8988T (cell line): ENCODE measurements around the gene APBA2.
"Not testable (repeated sequence)": the region's sequence is repeated elsewhere in the genome, so short reads cannot be mapped to it uniquely, and the experiment has no call there.

ENCODE experiments used
- DNase-seq: peaks from one replicate; pipeline ENCODE4 v3.0.0; 2011

Gene APBA2

DNA sequence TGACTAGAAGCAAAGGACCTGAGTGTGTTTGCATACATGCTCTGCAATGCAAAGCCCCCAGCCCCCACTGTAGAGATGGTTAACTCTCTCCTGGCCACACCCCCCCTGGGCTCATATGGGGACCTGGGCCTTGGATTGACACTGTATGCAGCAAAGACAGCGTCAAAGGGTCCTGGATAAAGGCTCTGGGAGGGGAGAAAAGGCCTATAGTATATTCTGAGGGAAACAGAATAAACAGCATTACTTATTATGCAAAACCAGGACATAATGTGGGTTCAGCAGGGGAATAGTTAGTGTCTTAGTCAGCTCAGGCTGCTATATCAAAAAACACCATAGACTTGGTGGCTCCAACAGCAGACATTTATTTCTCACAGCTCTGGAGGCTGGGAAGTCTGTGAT lies 158.7 kb downstream of the APBA2 start:
- DNase-seq, result no peak

DNA sequence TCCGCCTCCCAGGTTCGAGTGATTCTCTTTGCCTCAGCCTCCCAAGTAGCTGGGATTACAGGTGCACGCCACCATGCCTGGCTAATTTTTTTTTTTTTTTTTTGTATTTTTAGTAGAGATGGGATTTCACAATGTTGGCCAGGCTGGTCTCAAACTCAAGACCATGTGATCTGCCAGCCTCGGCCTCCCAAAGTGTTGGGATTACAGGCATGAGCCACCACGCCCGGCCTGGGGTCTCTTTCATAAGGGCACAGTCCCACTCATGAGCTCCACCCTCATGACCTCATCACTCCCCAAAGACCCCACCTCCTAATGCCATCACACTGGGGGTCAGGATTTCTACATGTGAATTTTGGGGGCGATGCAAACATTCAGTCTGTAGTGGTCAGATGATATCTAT lies 159.4 kb downstream of the APBA2 start:
- DNase-seq, result not testable (repeated sequence)

DNA sequence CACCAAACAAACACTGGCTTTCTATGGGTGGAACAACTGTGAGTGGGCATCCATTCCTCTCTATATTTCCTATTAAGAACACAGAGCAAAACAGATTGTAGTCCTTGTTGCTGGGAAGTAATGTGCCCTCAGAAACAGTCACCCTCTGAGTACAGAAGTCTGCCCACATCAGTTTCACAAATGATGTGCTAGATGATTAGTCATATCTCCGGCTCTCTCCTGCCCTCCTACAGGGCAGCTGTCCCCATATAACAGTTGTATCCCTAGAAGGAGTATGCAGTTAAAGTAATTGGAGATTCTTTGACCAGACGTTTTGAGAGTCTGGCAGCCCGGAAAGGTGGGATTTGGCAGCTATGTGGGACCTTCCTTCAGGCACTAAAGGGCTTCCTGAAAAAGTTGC lies 159.9 kb downstream of the APBA2 start:
- DNase-seq, result no peak

DNA sequence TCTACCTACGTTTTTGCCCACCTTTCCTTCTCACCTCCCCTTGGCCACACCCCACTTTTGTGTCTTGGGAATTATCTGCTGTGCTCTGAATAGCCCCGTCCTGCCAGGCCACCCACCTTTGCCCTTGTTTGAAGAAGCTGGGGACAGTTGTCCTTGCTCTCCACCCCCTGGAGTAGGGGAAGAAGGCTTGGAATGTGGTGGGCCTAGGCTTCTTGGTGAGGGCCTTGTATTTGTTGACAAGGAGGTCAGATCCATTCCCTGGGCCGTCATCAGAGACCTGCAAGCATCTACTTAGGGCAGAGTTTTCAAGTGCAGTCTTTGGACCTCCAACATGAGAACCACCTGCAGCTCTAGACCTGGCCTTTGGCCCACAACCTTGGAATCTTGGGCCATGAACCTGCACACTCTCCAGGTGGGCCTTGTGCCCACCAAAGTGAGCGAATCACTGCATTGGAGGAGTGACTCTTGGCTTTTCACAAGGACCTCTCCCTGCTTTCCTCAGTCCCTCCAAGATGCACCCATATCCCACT lies 160.6 kb downstream of the APBA2 start:
- DNase-seq, result no peak

DNA sequence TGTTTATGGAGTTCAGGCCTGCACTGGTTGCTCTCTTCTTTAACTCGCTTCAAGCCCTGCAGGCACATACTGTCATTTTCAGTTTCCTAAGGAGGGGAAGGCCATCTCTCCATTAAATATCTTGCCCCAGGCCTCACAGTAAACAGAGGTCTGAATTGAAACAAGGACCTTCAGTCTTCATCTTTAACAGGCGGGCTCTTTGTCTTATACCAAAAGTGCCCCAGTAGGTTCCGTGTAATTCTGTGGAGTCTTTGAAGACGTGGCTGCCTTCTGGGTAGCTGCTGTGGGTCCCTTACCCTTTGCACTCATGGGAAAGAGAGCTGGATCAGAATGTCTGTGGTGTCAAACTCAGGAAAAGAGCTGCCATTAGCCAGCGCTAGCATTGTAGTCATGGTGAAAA lies 161.2 kb downstream of the APBA2 start:
- DNase-seq, result no peak

DNA sequence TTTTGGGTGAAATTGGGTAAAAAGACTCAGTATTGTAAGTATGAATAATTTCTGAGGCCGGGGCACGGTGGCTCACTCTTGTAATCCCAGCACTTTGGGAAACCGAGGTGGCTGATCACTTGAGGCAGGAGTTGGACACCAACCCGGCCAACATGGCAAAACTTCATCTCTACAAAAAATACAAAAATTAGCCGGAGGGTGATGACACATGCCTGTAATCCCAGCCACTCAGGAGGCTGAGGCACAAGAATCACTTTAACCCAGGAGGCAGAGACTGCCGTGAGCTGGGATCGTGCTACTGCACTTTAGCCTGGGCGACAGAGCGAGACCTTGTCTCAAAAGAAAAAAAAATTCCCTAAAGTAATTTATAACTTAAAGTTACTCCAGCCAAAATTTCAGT lies 162.2 kb downstream of the APBA2 start:
- DNase-seq, result no peak

DNA sequence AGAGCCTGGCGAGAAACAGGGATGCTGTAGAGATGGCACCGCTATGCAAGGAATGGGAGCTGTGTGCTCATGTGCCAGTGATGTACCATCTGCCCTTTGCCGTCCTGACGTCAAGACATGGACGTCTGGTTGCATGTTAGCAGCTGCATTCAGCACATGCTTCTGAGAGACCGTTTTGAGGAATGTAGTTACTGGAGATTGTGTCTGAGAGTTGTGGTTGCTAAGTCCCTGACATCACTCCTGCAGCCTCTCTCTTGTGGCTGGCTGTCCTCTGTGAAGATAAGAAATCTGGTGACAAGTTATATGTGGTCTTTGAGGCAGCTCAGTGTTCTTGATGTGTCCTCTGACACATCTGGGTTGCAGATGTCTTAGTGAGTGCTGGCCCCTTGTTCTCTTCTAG lies 165.1 kb downstream of the APBA2 start:
- DNase-seq, result no peak

DNA sequence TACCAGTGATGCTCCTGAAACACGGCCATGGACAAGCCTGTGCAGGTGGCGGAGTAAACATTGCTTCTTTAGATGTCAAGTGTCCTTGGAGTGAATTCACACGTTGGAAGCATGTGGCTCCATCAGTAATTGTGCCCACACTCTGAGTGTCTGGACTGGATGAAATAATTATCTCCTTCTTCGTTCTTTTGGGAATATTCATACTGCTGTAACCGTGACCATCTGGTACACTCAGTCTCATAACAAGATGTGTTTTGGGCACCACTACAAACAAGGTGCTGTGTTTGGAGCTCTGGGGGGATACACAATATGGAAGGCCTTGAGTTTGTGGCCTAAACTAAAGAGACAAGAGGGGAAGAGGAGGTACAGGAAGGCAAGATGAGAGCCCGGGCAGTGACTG lies 165.6 kb downstream of the APBA2 start:
- DNase-seq, result no peak

DNA sequence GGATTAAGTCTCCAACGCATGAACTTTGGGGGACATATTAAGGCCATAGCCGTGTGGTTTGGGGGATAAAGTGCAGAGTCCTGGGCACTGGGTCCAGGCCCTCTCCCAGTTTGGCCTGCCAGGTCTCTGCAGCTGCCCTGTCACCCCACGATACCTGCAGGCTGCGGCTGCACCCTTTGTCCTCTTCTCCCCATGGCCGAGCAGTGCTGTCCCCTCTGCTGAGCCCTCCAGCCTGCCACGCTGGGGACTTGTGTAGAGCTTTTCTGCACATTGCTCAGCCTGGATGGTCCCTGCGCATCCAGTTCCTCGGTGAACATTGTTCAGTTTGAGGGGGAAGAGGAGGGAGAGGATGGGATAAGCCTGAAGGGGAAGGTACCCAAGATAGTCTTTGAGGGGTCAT lies 167.2 kb downstream of the APBA2 start:
- no peak for DNase-seq

DNA sequence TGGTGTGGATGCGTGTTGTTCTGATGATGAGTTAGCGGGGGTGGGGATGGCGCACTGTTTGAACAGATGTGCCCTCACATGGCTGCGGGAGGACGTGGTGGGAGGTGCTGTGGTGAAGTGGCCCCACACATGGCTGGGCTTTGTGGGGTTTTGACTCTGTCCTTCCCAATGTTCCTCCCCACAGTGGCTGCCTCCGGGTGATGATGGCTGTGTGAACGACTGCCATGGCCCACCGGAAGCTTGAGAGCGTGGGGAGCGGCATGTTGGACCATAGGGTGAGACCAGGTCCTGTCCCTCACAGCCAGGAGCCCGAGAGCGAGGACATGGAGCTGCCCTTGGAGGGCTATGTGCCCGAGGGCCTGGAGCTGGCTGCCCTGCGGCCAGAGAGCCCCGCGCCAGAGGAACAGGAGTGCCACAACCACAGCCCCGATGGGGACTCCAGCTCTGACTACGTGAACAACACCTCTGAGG lies 167.9 kb downstream of the APBA2 start:
- no peak for DNase-seq

DNA sequence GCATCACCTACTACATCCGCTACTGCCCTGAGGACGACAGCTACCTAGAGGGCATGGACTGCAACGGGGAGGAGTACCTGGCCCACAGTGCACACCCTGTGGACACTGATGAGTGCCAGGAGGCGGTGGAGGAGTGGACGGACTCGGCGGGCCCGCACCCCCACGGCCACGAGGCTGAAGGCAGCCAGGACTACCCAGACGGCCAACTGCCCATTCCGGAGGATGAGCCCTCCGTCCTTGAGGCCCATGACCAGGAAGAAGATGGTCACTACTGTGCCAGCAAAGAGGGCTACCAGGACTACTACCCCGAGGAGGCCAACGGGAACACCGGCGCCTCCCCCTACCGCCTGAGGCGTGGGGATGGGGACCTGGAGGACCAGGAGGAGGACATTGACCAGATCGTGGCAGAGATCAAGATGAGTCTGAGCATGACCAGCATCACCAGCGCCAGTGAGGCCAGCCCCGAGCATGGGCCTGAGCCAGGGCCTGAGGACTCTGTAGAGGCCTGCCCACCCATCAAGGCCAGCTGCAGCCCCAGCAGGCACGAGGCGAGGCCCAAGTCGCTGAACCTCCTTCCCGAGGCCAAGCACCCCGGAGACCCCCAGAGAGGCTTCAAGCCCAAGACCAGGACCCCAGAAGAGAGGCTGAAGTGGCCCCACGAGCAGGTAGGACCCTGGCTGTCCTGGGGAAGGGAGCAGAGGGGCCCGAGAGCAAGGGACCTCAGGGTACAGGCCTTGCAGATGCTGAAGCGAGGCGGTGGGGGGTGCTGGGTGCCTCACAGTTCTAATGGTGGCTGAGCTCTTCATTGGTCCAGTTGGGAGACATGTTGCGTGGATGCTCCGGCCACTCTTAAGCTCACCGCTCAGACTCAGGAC lies 168.6 kb downstream of the APBA2 start:
- DNase-seq, result no peak

DNA sequence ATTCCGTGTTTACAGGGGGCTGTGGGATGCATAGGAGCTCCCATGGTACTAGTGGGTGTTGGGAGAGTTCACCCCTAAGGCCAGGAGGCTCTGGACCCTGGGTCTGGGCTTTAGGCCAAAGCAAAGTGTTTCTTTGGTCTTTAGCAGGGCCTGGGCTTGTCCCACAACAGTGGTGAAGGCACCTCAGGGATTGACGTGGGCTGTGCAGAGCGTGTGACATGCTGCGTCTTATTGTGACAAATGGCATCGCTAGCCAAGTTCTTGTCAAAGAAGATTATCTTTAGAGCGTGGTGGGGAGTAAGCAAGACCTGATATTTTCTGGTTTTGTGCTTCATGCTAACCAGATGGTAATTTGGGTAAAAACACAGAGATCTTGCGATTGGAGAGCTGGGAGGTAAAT lies 170.1 kb downstream of the APBA2 start:
- DNase-seq, result no peak

DNA sequence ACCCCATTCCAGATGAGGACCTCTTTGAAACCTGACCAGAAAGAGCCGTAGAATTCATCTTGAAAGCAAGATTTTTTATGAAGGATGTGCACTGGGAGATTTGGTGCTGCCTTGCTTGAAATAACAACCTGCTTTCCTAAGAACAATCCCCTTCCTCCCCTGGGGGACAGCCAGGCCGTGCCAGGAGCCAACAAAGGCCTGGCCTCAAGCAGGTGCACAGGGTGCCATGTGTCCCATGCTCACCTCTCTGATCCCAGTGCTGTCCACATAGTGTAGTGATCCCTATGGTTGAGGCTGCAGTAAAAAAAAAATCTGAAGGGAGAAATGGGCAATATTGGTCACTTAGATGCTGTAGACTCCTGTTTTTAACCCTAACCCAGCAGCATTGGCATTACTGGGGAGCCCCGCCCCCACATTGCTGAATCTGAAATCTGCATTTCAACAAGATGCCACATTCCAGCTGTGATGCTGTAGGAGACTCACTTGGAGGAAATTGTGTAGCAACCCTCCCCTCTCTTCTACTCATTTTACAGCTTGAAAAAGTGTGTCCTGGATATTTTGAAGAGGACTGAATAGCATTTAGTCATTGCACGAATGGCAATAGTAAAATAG lies 171.2 kb downstream of the APBA2 start:
- no peak for DNase-seq

DNA sequence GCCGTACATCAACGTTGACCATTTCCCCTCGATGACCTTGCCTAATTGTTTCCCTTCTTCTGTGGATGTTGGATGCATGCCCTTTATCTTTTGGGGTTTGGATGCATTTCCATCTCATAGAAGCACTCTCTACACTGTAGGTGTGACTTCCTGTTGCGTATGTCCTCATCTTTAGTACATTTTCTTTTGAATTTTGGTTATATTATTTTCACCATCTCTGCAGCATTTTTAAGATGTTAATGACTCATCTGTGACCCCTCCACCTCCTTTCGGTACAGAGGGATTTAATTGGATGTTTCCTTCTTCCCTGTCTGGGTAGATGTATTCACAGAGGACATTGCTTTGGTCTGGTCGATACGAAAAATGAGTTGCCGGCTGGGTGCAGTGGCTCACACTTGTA lies 172.1 kb downstream of the APBA2 start:
- no peak for DNase-seq

DNA sequence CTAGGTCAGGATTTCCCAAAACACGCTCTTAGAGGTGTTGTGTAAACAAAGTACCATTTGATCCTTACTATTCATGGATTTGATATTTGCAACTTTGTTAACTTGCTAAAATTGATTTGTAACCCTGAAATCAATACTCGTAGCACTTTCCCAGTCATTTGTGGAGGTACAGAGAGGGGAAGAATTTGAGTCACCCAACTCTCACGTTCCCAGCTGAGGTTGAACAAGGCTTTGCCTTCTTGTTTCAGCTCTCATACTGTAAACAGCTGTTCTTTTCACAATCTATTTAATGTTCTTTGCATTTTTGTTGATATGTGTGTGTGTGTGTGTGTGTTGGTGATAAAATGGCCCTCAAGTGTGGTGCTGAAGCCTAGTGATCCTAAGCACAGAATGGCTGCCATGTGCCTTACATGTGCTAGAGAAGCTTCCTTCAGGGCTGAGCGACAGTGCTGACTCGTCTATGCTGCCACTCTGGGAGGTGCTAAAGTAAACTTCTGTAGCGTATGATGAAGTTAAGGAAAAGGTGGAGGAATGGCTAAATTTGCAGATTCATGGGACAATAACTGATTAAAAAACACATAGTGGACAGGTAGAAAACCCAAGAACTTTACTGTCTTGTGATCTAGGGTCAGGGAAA lies 173.2 kb downstream of the APBA2 start:
- DNase-seq, result no peak

DNA sequence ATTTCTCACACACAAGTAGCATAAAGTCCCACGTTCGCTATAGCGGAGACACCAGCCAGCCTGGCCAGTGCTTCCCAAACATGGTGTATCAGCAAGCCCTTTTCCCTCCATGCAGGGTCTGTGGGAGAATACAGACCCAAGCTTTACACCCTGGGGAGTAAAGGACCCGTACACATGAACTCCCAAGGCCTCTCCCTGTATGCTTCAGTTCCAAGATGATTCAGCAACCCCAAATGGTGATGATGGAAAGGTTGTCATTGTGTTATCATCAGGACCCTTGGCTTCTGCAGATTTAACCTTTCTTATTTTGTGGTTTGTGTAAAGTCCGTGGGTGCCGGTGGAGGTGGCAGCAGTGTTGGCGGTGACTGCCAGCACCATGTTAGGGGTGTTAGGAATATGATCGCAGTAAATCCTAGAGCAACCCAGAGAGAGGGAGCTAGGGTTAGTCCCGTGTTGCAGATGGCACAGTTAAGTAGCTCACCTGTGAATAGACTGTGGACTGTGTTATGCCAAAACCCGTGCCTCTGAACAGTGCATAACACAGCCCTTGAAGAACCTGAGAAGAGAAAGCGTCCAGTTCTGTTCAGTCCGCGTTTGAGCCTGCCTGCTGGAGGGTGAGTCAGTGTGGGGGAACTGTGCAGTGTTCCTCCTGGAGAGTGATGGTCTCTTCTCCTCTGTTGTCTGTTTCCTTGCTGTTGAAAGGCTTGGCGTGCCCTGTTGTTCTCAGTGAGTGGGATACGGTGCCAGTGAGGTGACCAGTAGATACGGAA lies 174.3 kb downstream of the APBA2 start:
- no peak for DNase-seq

DNA sequence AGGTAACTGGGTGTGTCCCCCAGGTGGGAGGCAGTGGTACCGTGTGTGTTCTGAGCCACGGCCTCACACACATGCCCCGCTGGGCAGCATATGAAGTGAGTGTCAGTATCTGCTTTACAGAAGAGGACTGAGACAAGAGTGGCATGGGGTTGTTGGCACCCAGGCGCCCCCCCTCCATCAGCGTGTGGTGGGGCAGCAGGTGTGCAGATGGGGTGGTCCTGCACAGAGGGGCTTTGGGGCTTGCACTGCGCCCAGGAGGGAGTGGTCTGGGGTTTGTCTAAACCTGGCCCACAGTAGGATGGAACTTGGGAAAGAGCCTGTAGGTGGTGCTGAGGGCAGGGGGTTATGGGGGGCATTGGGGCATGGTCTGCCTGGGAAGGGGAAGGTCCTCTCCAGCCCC lies 176.0 kb downstream of the APBA2 start:
- DNase-seq, result no peak

DNA sequence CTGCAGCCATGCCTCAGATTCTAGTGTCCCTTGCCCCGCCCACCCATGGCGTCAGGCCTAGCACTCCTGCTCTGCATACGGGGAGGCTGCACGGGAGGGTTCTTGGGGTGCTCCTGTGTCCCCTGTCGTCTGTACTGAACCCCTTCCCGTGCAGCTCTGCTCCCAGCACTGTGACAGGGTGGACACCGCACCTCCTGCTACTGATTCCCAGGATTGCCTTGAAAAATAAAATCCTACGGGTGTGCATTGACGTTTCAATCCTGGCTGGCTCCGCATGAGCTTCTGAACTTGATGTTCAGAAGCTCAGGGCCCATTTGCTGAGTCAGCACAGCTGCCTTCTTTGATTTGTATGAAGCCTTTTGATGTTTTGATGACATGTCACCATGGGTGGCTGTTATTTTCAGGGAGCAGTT lies 176.4 kb downstream of the APBA2 start:
- DNase-seq, result no peak

DNA sequence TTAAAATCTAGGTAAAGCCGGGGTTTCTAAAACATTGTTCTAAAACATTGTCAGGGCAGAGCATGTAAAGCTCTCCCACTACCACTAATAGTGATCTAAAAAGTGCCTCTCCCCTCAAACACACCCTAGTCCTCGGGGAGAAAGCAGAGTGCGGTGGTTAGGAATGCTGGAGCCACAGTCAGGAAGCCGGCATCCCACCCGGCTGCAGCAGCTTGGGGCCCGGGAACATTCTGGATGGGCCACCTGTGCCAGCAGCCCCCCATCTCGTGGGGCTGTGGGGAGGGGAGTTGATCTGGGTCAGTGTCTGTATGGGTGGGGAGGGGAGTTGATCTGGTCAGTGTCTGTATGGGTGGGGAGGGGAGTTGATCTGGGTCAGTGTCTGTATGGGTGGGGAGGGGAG lies 176.9 kb downstream of the APBA2 start:
- no peak for DNase-seq

DNA sequence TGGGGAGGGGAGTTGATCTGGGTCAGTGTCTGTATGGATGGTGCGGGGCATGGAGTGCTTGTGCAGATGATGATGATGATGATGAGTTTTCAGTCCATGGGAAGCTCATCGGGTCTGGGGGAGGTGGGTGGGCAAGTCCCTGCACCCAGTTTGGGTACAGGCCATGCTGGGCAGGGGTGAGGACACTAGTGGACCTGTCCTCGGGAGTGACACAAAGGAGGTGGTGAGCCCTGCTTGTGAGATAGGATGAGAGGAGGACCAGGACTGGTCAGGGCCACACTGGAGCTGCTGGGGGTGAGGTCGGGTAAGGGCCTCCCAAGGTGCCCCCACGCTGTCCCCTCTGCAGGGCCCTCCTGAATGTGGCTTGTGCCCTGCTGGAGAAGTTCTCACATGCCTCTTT lies 177.9 kb downstream of the APBA2 start:
- DNase-seq, result no peak

DNA sequence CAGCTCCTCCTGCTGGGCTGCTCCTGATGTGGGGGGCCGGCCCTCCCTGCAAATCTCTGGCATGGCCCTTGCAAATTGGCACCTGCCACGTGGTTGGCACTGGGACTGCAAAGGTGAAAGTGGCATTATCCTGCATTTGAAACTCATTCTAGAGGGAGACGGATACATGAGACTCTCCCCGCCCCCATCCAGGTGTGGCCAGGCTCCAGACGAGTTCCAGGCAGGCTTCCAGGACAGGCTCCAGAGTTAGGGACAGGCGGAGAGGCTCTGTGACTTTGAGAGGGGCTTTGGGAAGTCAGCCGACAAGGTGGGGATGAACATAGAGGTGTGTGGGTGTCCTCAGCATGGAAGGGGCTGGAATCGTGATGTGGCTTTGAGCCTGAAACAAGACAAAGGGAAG lies 178.5 kb downstream of the APBA2 start:
- DNase-seq, result no peak

DNA sequence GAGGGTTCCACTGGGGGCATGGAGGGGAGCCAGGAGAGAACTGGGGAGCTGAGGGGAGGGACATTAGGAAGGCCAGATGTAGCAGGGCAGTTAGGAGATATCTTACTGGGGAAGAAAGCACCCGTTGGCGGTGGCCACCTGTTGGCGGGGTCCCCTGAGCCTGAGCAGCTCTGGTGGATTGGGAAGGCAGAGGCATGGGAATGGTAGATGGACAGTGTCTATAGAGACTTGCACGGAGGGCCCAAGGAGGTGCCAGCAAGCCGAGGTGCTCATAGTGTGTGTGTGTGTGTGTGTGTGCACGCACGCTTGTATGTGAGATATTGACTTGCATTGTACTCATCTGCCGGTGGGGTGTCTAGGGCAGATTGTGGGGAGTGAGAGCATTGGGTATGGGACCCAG lies 179.0 kb downstream of the APBA2 start:
- DNase-seq, result no peak

DNA sequence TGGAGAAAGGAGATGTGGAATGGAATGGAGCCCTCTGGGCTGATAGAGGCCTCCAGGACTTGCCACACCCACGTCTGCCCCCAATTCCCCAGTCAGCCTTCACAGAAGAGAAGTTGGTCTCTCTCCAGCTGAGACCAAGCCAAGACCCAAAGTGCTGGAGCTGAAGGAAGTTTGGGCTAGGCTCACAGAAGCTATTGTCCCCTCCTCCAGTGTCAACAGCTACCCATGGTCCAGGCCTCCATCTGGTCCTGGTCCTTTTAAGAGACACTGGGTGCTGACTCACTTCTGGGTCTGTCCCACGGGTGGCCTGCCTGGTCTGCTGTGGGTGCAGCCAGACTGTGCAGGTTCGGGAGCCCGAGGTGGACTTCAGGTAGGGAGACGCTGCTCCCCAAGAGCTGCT lies 179.8 kb downstream of the APBA2 start:
- DNase-seq, result no peak
